Stimulated activated CD8-positive, alpha-beta memory T cell treated with anti-CD3 and anti-CD28 coated beads, Interleukin-4, amount 100 ng/mL, for 48 hours (primary cell): ENCODE data around the gene MIA3.
"Not testable (repeated sequence)": the region's sequence is repeated elsewhere in the genome, so short reads cannot be mapped to it uniquely, and the experiment has no call there.

ENCODE experiments used
- DNase-seq: peaks from one replicate; pipeline ENCODE4 v3.0.0-alpha.2; 2020

Gene MIA3

GRCh38 chr1:222618001-222618879 lies at the start of gene MIA3:
TSS of gene MIA3 (plus strand) at chr1:222618097. CDS start at chr1:222618111, 14 bp downstream.
- DNase-seq = peak; percentile 79

- DNase-seq = no peak
Observed at GRCh38 chr1:222570837-222571236, 47.1 kb upstream of the MIA3 start.

DNA sequence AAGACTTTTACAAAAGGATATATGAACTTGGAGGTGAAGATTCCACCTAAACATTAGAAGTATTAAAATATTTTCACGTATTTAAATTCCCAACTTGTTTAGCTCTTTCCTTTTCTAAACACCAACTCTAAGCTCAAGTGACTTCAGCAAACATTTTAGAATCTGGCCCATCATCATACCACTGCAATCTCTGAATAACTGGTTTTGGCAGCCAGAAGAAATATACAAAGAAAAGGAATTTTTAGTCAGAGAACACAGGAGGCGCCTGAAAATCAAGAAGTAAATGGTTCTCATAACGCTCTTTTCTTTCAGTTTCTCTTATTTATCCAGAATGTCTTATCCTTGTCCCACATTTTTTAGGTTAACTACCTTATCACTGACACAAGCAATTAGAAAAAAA lies 38.6 kb upstream of the MIA3 start:
- DNase-seq = no peak

GRCh38 chr1:222582099-222582774 lies 35.7 kb upstream of the MIA3 start:
- no peak for DNase-seq

DNA sequence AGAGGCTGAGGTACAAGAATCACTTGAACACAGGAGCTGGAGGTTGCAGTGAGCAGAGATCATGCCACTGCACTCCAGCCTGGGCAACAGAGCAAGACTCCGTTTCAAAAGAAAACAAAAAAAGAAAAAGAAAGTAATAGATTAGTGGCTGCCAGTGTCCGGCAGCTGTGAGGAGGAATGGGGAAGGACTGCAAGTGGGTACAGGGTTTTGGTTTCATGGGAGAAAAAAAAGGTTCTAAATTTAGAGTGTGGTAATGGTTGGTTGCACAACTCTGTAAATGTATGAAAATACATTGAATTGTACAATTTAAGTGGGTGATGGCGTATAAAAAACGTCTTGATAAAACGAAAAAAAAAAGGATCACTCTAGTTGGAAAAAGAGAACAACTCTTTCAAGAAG lies 34.8 kb upstream of the MIA3 start:
- no peak for DNase-seq

DNA sequence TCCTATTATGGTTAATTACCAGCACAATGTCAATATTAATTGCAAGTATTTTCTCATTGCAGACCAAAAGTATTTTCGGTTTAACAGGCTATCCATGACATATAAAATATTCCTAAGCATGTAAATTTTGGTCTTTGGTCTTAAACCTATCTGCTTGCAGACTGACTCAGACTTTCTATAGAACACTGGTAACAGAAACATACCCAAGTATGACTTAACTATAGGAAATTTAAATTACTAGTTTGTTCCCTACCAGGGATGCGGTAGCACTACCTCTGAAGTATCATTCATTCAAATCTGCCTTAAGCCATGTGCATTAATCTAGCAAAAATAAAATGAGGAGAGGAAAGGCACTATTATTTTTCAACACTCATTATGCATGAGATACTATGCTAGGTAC lies 31.1 kb upstream of the MIA3 start:
- DNase-seq = no peak

DNA sequence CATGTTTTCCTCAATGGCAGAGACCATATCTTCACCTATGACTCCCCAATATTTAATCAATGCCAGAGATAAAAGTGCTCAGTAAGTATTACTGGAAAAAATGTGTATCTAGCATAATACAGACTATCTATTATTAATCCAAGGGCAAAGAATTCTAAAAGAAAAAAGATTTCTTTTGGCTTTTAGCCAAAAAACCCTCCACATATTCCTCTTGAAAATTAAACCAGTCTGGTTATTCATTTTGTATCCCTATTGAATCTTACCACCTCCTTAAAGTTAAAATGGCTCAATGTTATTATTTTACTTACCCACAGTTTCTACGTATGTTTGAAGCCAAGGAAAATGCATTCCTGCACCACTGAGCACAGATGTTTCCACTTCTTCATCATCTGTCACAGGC lies 29.8 kb upstream of the MIA3 start:
- no peak for DNase-seq

DNA sequence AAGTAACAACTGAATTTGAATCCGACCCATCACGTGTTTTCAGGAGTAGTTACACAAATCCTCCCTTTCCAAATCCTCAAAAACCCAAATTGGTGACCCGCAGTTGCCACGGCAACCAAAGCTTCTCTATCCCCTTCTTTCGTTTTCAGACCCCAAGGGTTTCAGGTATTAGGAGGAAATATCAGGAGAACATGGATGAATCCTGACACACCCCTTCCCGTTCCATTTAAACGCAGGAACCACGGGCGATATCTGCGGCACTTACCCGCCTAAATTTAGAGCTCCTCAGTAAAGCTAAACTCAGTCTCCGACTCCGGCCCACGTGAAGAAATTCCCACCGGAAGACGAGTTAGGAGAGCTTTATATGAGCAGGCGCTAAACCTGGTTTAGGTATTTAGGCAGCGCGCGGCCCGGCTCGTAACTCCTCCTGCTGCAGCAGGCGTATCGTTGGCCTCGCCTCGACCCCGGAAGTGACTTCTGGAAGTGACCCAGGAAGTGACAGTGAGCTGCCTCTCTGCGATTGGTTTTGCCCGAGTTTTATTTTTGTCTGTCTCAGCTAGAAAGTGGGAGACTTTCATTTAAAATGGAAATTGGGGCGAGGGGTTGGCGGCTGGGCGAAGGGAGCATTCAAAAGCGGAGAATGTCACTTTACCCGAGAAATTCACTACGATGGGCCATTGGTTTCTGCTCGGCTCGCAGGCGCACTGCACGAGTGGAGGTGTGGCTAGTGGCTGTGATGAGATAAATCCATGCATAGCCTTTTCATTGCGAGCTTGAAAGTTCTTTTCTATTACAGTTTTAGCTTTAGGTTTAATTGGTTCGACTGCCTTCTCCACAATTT lies 28.2 kb upstream of the MIA3 start, which contains the start of gene TAF1A:
TSS of gene TAF1A (minus strand) at position 472 of the 841 bp plus-strand sequence.
- DNase-seq = peak; percentile 86

DNA sequence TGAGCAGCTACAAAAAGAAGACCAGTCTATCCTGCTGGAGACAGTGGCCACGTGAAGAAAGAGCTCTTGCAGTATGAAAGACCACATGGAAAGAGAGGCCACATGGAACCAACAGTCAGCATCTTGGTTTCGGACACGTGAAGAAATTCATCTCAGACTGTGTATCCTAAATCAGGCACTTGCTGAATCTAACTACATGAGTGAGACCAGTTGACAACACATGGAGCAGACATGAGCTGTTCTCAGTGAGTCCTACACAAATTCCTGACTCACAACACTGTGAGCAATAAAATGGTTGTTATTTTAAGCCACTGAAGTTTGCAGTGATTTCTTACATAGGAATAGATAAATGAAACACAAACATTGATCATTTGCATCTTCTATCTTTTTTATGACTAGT lies 25.7 kb upstream of the MIA3 start:
- DNase-seq = no peak

DNA sequence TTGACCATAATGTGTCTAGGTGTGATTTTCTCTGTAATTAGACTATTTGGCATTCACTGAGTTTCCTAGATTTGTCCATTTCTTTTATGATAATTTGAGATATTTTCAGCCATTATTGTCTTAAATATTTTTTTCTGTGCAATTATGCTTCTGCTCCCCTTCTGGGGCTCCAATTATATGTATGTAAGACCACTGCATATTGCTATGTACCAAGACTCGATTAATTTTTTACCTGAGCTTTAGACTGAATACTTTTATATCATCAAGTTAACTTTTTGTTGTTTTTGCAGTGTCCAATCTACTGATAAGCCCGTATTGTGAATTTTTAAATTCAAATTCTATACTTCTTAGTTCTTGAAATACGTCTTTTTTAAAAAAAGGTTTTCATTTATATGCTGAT lies 23.1 kb upstream of the MIA3 start:
- no peak for DNase-seq

DNA sequence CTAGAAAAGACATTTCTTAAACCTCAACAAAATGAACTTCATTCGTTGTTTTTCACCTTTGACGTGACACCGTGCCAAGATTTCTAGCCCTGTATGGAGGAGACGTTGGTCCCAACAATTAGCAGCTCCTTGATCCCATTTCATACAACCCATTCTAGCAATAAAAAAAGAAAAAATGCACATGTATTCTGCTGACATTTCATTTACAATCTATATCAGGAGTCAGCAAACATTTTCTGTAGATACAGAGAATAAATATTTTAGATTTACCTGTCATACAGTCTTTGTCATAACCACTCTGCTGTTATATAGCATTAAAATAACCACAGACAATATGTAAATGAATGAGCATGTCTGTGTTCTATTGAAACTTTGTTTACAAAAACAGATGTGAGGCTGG lies 21.2 kb upstream of the MIA3 start:
- no peak for DNase-seq

GRCh38 chr1:222600281-222600680 lies 17.6 kb upstream of the MIA3 start:
- no peak for DNase-seq

- no peak for DNase-seq
Observed at GRCh38 chr1:222601257-222601656, 16.6 kb upstream of the MIA3 start.

DNA sequence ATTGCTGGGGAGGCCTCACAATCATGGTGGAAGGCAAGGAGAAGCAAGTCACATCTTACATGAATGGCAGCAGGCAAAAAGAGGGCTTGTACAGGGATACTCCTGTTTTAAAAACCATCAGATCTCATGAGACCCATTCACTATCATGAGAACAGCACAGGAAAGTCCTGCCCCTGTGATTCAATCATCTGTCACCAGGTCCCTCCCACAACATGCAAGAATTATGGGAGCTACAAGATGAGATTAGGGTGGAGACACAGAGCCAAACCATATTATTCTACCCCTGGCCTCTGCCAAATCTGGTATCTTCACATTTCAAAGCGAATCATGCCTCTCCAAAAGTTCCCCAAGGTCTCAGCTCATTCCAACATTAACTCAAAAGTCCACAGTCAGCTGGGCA lies 11.1 kb upstream of the MIA3 start:
- DNase-seq = no peak

DNA sequence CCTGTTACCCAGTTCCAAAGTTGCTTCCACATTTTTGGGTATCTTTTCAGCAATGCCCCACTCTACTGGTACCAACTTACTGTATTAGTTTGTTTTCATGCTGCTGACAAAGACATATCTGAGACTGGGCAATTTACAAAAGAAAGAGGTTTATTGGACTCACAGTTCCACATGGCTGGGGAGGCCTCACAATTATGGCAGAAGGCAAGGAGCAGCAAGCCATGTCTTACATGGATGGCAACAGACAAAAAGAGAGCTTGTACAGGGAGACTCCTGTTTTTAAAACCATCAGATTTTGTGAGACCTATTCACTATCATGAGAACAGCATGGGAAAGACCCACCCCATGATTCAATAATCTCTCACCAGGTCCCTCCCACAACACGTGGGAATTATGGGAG lies 8.8 kb upstream of the MIA3 start:
- DNase-seq = not testable (repeated sequence)

- no peak for DNase-seq
Observed at GRCh38 chr1:222610728-222611127, 7.2 kb upstream of the MIA3 start.

DNA sequence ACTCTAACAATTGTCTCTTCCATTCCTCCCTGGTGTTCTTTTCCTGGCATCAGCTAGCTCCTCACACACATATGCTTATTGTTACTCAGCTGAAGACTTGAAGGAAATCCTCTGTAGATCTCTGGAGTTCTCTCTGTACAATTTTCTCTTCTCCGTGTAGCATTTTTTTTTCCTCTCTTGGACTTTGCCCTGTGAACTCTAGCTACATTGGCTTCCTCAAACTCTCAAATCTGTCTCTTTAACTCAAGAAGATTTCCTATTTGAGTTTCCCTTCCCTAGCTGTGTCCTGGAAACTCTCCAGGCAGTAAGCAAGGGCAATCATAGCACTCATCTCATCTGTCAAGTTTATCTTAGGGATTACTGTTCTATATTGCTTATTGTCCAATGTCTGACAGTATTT lies 4.3 kb upstream of the MIA3 start:
- no peak for DNase-seq

GRCh38 chr1:222616525-222616924 lies 1.4 kb upstream of the MIA3 start:
- no peak for DNase-seq

DNA sequence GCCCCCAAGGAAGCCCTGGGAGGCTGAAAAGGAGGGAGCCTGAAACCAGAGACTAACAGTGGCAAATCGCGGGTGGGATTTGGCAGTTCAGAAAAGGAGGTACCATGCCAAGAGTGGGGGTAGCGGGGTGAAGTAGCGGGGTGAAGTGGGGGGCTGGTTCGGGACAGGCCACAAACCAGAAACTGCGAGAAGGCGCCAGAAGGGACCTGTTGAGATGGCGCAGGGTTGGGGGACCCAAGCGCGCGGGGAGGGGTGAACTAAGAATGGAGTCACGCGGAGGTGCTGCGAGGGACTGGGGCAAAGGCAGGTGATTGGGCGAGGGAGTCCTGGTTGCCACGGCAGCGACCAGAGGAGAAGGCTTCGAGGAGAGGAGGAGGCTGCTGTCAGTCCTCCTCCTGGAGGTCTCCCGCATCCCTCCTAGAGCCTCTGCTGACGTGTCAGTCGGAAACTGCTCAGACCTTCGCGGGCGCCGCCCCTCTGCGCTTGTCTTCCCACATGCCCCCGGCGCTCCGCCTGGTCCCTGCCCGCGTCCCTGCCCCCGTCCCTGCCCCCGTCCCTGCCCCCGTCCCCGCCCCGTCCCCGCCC lies 438 bp upstream of the MIA3 start:
- DNase-seq = peak; percentile 93

GRCh38 chr1:222618880-222619596 lies 1.1 kb downstream of the MIA3 start:
- peak; percentile 30 for DNase-seq

GRCh38 chr1:222620566-222620965 lies 2.7 kb downstream of the MIA3 start:
- DNase-seq = no peak

GRCh38 chr1:222622765-222623164 lies 4.9 kb downstream of the MIA3 start:
- no peak for DNase-seq
